ENCODE results near the gene CPM. TPM values are rescaled to one million over a fixed set of nuclear protein-coding genes. Genes with fewer than 3 reads are reported as not detected.
A peak's percentile ranks its signal among the peaks of the same experiment; 100 is the strongest.

Gene CPM
- total and polyA plus RNA-seq, 4 donors: 14.2 to 65.0 (median 24.0) TPM

DNA sequence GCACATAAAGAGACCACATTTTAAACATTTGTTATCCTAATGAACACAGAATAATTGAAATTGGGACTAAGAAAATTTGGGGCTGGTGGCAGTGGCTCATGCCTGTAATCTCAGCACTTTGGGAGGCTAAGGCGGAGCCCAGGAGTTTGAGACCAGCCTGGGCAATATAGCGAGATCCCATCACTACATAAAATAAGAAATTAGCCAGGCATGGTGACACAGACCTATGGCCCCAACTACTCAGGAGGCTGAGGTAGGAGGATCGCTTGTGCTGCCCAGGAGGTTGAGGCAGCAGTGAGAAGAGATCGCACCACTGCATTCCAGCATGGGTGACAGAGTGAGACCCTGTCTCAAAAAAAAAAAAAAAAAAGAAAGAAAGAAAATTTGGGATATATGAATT is 59.7 kb downstream of the CPM start:
- 96% methylated on average over 4 of the region's 4 CpGs for WGBS
- no peaks in the 10 kb centered on the region for H3K4me1 ChIP-seq (ENCODE audit: control insufficient read depth in 4 of 4, insufficient read depth in 4 of 4, low read length in 3 of 4)
- no peak for DNase-seq (ENCODE audit: low spot score)

GRCh38 chr12:68871921-68872320 is 61.0 kb downstream of the CPM start:
- Histone ChIP-seq H3K36me3 (ENCODE audit: control insufficient read depth in 4 of 4, insufficient read depth in 3 of 4, low read depth in 1 of 4, low read length in 3 of 4) (peaks cover 5 to 38% (median 23%) of the 10 kb centered on the region in 4 donors), H3K9me3 (ENCODE audit: control insufficient read depth in 4 of 4, low read length in 3 of 4) (no peaks in the 10 kb centered on the region), H3K9ac (ENCODE audit: low read depth in 1 of 2, low read length in 2 of 2) (no peak overlapping the region), H3K27me3 (ENCODE audit: control insufficient read depth in 4 of 4, insufficient read depth in 4 of 4, low read length in 3 of 4) (no peaks in the 10 kb centered on the region), H3K4me3 (ENCODE audit: low read depth in 1 of 3, low read length in 3 of 3) (no peak overlapping the region), H3K4me1 (ENCODE audit: control insufficient read depth in 4 of 4, insufficient read depth in 4 of 4, low read length in 3 of 4) (no peaks in the 10 kb centered on the region), H3K27ac (ENCODE audit: low read depth in 1 of 2, low read length in 2 of 2) (no peak overlapping the region)
- 86% methylated on average over 6 of the region's 6 CpGs for WGBS
- DNase-seq (ENCODE audit: low spot score): no peak
- TF ChIP-seq EGR1 (IDR thresholded peaks at IDR 0.05; ENCODE audit: low read depth in 2 of 2) (no peak), NR2F2 (IDR thresholded peaks at IDR 0.05) (no peak), RAD21 (IDR thresholded peaks at IDR 0.05) (peak; percentile 41 to 64)
- TF ChIP-seq, protein P1, sequence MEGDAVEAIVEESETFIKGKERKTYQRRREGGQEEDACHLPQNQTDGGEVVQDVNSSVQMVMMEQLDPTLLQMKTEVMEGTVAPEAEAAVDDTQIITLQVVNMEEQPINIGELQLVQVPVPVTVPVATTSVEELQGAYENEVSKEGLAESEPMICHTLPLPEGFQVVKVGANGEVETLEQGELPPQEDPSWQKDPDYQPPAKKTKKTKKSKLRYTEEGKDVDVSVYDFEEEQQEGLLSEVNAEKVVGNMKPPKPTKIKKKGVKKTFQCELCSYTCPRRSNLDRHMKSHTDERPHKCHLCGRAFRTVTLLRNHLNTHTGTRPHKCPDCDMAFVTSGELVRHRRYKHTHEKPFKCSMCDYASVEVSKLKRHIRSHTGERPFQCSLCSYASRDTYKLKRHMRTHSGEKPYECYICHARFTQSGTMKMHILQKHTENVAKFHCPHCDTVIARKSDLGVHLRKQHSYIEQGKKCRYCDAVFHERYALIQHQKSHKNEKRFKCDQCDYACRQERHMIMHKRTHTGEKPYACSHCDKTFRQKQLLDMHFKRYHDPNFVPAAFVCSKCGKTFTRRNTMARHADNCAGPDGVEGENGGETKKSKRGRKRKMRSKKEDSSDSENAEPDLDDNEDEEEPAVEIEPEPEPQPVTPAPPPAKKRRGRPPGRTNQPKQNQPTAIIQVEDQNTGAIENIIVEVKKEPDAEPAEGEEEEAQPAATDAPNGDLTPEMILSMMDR (IDR thresholded peaks at IDR 0.05; ENCODE audit: low read depth, low read length, missing input control): peak; percentile 7
- TF ChIP-seq, protein P2, sequence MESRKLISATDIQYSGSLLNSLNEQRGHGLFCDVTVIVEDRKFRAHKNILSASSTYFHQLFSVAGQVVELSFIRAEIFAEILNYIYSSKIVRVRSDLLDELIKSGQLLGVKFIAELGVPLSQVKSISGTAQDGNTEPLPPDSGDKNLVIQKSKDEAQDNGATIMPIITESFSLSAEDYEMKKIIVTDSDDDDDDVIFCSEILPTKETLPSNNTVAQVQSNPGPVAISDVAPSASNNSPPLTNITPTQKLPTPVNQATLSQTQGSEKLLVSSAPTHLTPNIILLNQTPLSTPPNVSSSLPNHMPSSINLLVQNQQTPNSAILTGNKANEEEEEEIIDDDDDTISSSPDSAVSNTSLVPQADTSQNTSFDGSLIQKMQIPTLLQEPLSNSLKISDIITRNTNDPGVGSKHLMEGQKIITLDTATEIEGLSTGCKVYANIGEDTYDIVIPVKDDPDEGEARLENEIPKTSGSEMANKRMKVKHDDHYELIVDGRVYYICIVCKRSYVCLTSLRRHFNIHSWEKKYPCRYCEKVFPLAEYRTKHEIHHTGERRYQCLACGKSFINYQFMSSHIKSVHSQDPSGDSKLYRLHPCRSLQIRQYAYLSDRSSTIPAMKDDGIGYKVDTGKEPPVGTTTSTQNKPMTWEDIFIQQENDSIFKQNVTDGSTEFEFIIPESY (IDR thresholded peaks at IDR 0.05): no peak

More for the DNA sequence above, 59.7 kb downstream of the CPM start:
- no peak overlapping the region for H3K27ac ChIP-seq (ENCODE audit: low read depth in 1 of 2, low read length in 2 of 2)
- TF ChIP-seq JUND (IDR thresholded peaks at IDR 0.05) (no peak), SP1 (IDR thresholded peaks at IDR 0.05) (no peak), FOXA2 (IDR thresholded peaks at IDR 0.05) (no peak)
- H3K9ac ChIP-seq (ENCODE audit: low read depth in 1 of 2, low read length in 2 of 2): no peak overlapping the region
- H3K9me3 ChIP-seq (ENCODE audit: control insufficient read depth in 4 of 4, low read length in 3 of 4): no peaks in the 10 kb centered on the region
- H3K27me3 ChIP-seq (ENCODE audit: control insufficient read depth in 4 of 4, insufficient read depth in 4 of 4, low read length in 3 of 4): no peaks in the 10 kb centered on the region
- peaks cover 5 to 33% (median 21%) of the 10 kb centered on the region in 4 donors for H3K36me3 ChIP-seq (ENCODE audit: control insufficient read depth in 4 of 4, insufficient read depth in 3 of 4, low read depth in 1 of 4, low read length in 3 of 4)
- no peak overlapping the region for H3K4me3 ChIP-seq (ENCODE audit: low read depth in 1 of 3, low read length in 3 of 3)

DNA sequence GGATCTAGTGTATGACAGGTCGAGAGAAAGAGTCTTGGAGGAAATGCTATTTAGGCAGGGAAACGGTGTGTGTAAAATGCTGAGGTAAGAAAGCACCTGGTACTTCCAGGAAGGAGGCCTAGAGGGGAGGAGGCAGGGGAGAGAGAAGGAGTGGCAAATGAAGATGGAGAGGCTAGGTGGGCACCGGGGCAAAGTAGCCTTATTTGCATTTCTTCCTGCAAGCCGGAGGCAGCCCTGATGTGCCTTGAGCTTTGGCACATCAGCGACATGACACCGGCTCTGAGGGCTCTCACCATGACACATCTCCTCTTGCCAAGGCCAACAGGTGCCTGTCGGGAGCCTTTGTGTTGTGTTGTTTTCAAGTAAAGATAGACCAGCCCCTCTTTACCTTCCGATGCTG is 61.6 kb downstream of the CPM start:
- Histone ChIP-seq H3K27me3 (ENCODE audit: control insufficient read depth in 4 of 4, insufficient read depth in 4 of 4, low read length in 3 of 4) (no peaks in the 10 kb centered on the region), H3K4me3 (ENCODE audit: low read depth in 1 of 3, low read length in 3 of 3) (no peak overlapping the region), H3K4me1 (ENCODE audit: control insufficient read depth in 4 of 4, insufficient read depth in 4 of 4, low read length in 3 of 4) (no peaks in the 10 kb centered on the region), H3K9ac (ENCODE audit: low read depth in 1 of 2, low read length in 2 of 2) (no peak overlapping the region), H3K36me3 (ENCODE audit: control insufficient read depth in 4 of 4, insufficient read depth in 3 of 4, low read depth in 1 of 4, low read length in 3 of 4) (peaks cover 5 to 42% (median 22%) of the 10 kb centered on the region in 4 donors), H3K9me3 (ENCODE audit: control insufficient read depth in 4 of 4, low read length in 3 of 4) (no peaks in the 10 kb centered on the region), H3K27ac (ENCODE audit: low read depth in 1 of 2, low read length in 2 of 2) (no peak overlapping the region)
- TF ChIP-seq GABPA (IDR thresholded peaks at IDR 0.05 in 1 of 2, conservative IDR thresholded peaks at IDR 0.05 in 1 of 2) (no peak), YY1 (IDR thresholded peaks at IDR 0.05) (no peak), HNF4A (conservative IDR thresholded peaks at IDR 0.05) (no peak)
- no peak for DNase-seq (ENCODE audit: low spot score)
- WGBS: 88% methylated on average over 8 of the region's 8 CpGs
